GM12873 (cell line): ENCODE results near the gene ANXA5.

ENCODE experiments used
- CTCF ChIP-seq: IDR thresholded peaks from 2 replicates; pipeline ENCODE4 v1.5.1; 2012; ENCODE audit warnings: low read depth, mild to moderate bottlenecking, moderate library complexity, low read length, control low read depth; ENCODE audit not compliant: insufficient read depth; ENCODE audit errors: missing control alignments

Gene ANXA5

GRCh38 chr4:121655320-121656268, 41.2 kb downstream of the ANXA5 start:
- TF ChIP-seq CTCF, result no peak

GRCh38 chr4:121654738-121655137, 42.0 kb downstream of the ANXA5 start:
- no peak for TF ChIP-seq CTCF

GRCh38 chr4:121653986-121654385, 42.8 kb downstream of the ANXA5 start:
- no peak for TF ChIP-seq CTCF

- TF ChIP-seq CTCF, result no peak
These were observed 43.6 kb downstream of the ANXA5 start for GRCh38 chr4:121653214-121653613.

- no peak for TF ChIP-seq CTCF
These were observed 45.2 kb downstream of the ANXA5 start for GRCh38 chr4:121651597-121651996.

GRCh38 chr4:121650741-121651140, 46.0 kb downstream of the ANXA5 start:
- TF ChIP-seq CTCF, result no peak

GRCh38 chr4:121648516-121648915, 48.3 kb downstream of the ANXA5 start:
- TF ChIP-seq CTCF, result no peak
